Measurements from ENCODE around the gene MSLN. TPM values are rescaled to one million over a fixed set of nuclear protein-coding genes. Genes with fewer than 3 reads are reported as not detected.

Gene MSLN
- total RNA-seq, 1 donor from 2014 or later = not detected

- no peak for TF ChIP-seq CTCF (IDR thresholded peaks at IDR 0.05)
- POLR2A ChIA-PET = no interaction called here
- Mint-ChIP-seq H3K9me3 (no peaks in the 10 kb centered on the region), H3K4me3 (no peak overlapping the region), H3K36me3 (ENCODE audit: low read depth) (no peaks in the 10 kb centered on the region), H3K27ac (no peak overlapping the region), H3K27me3 (peaks cover 22% of the 10 kb centered on the region), H3K4me1 (peaks cover 15% of the 10 kb centered on the region)
- ATAC-seq (ENCODE audit: low read depth) (no peak), DNase-seq (no peak)
- CTCF ChIA-PET = no interaction called here
- intact Hi-C loops (cut with micrococcal nuclease) = loop anchor here (5.0 kb wide), 1 partner anchor 61 kb away; no protein-coding TSS in a partner anchor
These were observed 55.3 kb downstream of the MSLN start for GRCh38 chr16:815861-816260.

GRCh38 chr16:817001-817906, 56.7 kb downstream of the MSLN start:
- CTCF ChIA-PET = no interaction called here
- Mint-ChIP-seq H3K27ac (no peak overlapping the region), H3K4me3 (no peak overlapping the region), H3K36me3 (ENCODE audit: low read depth) (no peaks in the 10 kb centered on the region), H3K4me1 (peaks cover 16% of the 10 kb centered on the region), H3K27me3 (peaks cover 23% of the 10 kb centered on the region), H3K9me3 (no peaks in the 10 kb centered on the region)
- intact Hi-C loops (cut with micrococcal nuclease) = loop anchor here (5.0 kb wide), 1 partner anchor 60 kb away; no protein-coding TSS in a partner anchor
- ATAC-seq (ENCODE audit: low read depth) (no peak), DNase-seq (no peak)
- POLR2A ChIA-PET = no interaction called here
- no peak for TF ChIP-seq CTCF (IDR thresholded peaks at IDR 0.05)

GRCh38 chr16:818132-818531, 57.6 kb downstream of the MSLN start:
- H3K36me3 Mint-ChIP-seq (ENCODE audit: low read depth) = no peaks in the 10 kb centered on the region
- H3K9me3 Mint-ChIP-seq = no peaks in the 10 kb centered on the region
- H3K27me3 Mint-ChIP-seq = peaks cover 17% of the 10 kb centered on the region
- DNase-seq = no peak
- ChIA-PET CTCF (no interaction called here), POLR2A (no interaction called here)
- H3K4me1 Mint-ChIP-seq = peaks cover 14% of the 10 kb centered on the region
- ATAC-seq (ENCODE audit: low read depth) = no peak
- no peak overlapping the region for H3K27ac Mint-ChIP-seq
- intact Hi-C loops (cut with micrococcal nuclease) = loop anchor here (5.0 kb wide), 1 partner anchor 59 kb away; no protein-coding TSS in a partner anchor
- no peak for TF ChIP-seq CTCF (IDR thresholded peaks at IDR 0.05)
- no peak overlapping the region for H3K4me3 Mint-ChIP-seq

Other genes with a start within 250 kb of the MSLN start
- gene CAPN15, start 233.0 kb upstream of the MSLN start, total RNA-seq = 77.0 and 95.1 TPM in 2 replicates
- gene PRR35, start 200.3 kb upstream of the MSLN start, total RNA-seq = not detected in 2 replicates
- gene NHLRC4, start 193.7 kb upstream of the MSLN start, total RNA-seq = 0.83 and 1.0 TPM in 2 replicates
- 46.7 and 53.1 TPM in 2 replicates for gene PIGQ, start 190.8 kb upstream of the MSLN start, total RNA-seq
- gene RAB40C, start 170.7 kb upstream of the MSLN start, total RNA-seq = 10.5 and 13.1 TPM in 2 replicates
- gene WFIKKN1, start 129.7 kb upstream of the MSLN start, total RNA-seq = 0.42 and 0.47 TPM in 2 replicates
- 48.7 and 49.9 TPM in 2 replicates for gene METTL26, start 124.4 kb upstream of the MSLN start, total RNA-seq
- 29.4 and 38.9 TPM in 2 replicates for gene MCRIP2, start 118.9 kb upstream of the MSLN start, total RNA-seq
- 24.8 and 33.7 TPM in 2 replicates for gene WDR90, start 111.4 kb upstream of the MSLN start, total RNA-seq
- gene RHOT2, start 92.6 kb upstream of the MSLN start, total RNA-seq = 141 and 170 TPM in 2 replicates
- 0.24 TPM in 1 of 2 replicates, not detected in the other for gene RHBDL1, start 85.1 kb upstream of the MSLN start, total RNA-seq
- 75.4 and 81.2 TPM in 2 replicates for gene STUB1, start 80.3 kb upstream of the MSLN start, total RNA-seq
- 41.4 and 47.0 TPM in 2 replicates for gene JMJD8, start 76.4 kb upstream of the MSLN start, total RNA-seq
- gene WDR24, start 70.3 kb upstream of the MSLN start, total RNA-seq = 13.9 and 14.8 TPM in 2 replicates
- 0.75 and 0.88 TPM in 2 replicates for gene FBXL16, start 54.9 kb upstream of the MSLN start, total RNA-seq
- 5.0 and 6.7 TPM in 2 replicates for gene METRN, start 45.6 kb upstream of the MSLN start, total RNA-seq
- gene ANTKMT, start 39.6 kb upstream of the MSLN start, total RNA-seq = 58.0 and 67.4 TPM in 2 replicates
- gene CCDC78, start 34.3 kb upstream of the MSLN start, total RNA-seq = 4.8 and 7.8 TPM in 2 replicates
- gene HAGHL, start 33.6 kb upstream of the MSLN start, total RNA-seq = 10.8 and 10.9 TPM in 2 replicates
- gene CIAO3, start 19.7 kb upstream of the MSLN start, total RNA-seq = 42.4 and 43.1 TPM in 2 replicates
- 32.2 and 35.3 TPM in 2 replicates for gene RPUSD1, start 27.6 kb downstream of the MSLN start, total RNA-seq
- gene CHTF18, start 27.9 kb downstream of the MSLN start, total RNA-seq = 42.4 and 45.5 TPM in 2 replicates
- gene GNG13, start 40.0 kb downstream of the MSLN start, total RNA-seq = not detected in 2 replicates
- gene LMF1, start 210.2 kb downstream of the MSLN start, total RNA-seq = 30.7 and 36.1 TPM in 2 replicates
- gene SOX8, start 221.0 kb downstream of the MSLN start, total RNA-seq = 0.18 and 0.27 TPM in 2 replicates

All from activated B cell treated with CpG ODN at 0.5 μM for 24 hours (primary cell).